Inferior parietal cortex (tissue), 1 donor: ENCODE measurements around the gene DCC.

ENCODE experiments used
- DNase-seq: peaks from one replicate; pipeline ENCODE4 v3.0.0-alpha.2; 2016; ENCODE audit errors: extremely low spot score

The DCC gene

DNA sequence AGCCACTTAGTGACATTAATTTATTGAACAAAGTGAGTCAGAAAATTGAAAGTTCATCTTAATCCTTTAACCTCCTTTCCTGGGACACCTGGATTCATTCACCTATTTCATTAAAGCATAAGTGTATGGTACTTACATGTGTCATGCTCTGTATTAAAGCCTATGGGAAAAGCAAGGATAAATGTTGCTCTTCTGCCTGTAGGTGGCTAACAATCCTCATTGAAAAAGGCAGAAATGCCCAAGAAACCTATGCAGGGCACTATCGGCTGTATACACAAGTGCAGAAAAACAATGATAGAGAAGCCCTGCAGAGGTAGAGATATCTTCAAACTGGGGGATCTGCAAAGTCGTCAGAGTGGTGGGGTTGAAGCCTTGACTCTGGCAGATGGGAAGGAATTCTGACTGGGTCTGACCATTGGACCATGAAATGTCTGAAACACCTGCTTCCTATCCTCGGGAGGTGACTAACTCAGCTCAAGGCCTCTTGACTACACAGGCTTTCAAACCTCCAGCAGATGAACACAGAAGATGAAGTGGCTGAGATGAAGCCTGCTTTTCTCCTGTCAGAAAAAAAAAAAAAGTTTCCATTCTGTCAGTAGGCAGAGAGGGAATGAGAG, 83.1 kb downstream of the DCC start:
- DNase-seq = no peak

DNA sequence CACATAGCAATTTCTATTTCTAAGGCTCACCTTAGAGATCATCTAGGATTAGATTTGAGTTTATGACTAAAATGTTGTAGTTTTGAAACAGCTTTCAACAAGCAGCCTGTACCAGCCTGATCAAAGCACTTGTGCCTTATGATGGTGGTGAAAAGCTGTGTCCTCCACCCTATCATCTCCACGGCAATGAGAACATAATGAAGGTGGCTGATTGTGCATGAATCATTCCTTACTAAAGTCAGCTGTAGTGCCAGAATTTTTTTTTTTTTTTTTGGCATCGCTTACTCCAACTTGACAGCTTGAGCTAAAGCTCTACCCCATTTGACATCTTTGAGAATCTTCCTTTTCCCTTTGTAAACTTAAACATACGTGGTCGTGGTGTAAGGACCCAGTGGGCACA, 86.0 kb downstream of the DCC start:
- DNase-seq = no peak

GRCh38 chr18:52426462-52426861, 86.5 kb downstream of the DCC start:
- no peak for DNase-seq

DNA sequence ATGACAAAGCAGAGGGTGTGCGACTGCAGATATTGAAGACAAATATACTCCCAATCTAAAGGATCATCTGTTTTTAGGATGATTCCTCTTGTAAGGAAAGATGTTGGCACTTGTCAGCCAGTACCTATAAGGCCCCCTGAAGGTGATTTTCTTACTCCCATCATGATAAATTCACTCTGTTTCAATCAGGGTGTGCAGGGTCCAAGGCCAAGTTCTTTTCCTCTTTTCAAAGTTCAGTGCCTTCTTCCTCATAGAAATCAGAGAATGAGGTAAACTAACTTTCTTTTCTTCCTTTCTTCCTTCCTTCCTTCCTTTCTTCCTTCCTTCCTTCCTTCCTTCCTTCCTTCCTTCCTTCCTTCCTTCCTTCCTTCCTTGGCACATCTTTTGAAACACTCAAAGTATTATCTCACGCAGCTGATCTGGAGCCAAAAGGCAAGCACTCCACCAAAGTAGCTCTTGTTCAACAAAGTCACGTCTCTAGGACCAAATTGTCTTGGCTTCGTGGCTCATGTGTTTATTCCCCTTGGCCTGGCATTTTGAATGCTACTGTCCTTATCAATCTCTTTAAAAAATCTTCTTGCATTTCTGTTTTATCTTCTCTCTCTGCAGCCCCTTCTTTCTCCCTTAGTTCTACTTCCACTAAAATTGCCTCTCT, 87.7 kb downstream of the DCC start:
- DNase-seq = no peak

GRCh38 chr18:52431683-52432082, 91.7 kb downstream of the DCC start:
- no peak for DNase-seq

DNA sequence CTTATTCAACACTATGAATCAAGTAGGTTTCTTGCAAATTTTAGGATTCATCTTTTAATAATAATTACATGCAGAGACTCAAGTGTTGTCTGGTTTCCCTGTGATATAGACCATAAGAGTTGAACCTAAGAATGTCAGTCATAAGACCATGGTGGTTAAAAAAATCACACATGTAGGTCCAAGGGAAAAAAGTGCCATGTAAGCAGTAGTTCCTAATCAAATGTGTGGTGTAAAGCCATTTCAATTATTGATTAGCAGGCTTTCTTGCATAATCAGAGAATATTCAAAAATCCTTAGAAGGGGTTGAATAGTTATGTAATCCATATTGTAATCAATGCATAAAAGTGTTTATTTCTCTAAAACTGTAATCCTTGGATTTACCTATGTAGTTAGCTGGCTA, 93.8 kb downstream of the DCC start:
- no peak for DNase-seq

DNA sequence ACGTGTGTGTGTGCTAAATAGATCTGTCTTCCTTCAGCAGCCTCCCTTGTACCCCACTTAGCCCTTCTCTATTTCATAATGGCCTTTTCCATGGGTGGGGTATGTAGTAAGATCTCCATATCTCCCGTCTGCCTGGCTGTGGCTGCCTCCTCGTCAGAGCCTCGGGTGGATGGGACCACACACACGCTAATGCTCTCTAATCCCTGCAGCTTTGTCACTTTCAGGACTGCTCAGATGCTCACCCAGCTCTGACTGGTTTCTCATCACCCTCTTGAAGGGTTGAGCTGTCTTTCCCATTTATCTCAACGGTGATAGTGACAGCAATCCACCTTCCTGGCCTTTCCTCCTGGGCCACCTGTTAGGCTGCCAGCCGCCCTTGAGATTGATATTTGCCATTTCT, 95.3 kb downstream of the DCC start:
- no peak for DNase-seq

DNA sequence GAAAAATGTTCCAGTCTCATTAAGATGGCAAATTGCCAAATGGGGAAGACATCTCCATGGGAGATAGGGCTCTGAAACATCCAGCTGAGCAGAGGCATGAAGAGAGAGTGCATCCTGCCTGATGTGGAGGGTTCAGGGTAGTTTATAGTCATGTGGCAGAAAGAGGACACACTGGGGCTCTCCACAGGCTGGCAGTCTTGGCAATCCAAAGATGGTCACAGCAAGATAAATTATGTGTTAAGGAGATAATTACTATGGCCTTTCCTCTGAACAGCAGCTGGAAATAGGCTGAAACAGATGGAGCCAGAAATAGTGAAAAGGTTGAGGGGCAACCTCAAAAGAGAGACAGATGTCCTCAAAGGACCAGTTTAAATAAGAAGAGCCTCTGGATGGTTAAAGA, 97.2 kb downstream of the DCC start:
- DNase-seq = no peak

DNA sequence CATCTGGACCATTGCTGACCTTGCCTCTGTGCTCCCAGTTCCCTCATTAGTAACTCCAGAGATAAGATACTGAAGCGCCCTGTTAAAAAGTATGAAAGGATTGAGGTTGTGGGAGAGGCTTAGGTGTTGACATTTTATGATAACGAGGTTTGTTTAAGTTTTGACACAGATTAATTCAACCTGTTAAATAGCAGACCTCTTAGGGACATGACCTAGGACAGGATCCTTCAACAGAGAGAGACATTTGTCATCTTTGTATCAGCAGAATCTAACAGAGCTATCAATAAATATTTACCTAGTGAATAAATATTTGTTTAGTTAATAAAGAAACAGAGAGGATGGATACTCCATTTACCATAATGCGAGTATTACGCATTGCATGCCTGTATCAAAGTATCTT, 99.5 kb downstream of the DCC start:
- no peak for DNase-seq

- DNase-seq = no peak
Measured at GRCh38 chr18:52441794-52442193, 101.8 kb downstream of the DCC start.

GRCh38 chr18:52442686-52443085, 102.7 kb downstream of the DCC start:
- no peak for DNase-seq

- no peak for DNase-seq
Measured at GRCh38 chr18:52451256-52451655, 111.3 kb downstream of the DCC start.

DNA sequence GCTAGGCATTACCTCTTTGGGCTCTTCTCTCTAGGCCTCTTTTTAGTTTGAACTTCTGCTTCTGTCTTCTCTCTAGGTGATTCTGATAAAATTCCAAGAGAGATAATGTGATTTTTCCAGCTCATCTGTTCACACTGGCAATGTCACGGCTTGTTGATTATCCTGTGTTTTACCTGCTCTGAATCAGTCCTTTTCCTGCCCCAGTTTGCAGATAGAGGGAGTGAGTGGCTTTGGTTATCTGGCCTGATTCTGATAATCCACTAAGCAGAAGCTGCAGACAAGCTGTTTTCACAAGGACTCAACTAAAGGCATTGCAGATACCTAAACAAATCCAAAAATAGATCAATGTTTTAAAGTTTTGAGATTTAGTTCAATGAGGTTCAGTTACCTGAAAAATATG, 111.9 kb downstream of the DCC start:
- DNase-seq = no peak

GRCh38 chr18:52452427-52452826, 112.4 kb downstream of the DCC start:
- DNase-seq = no peak

DNA sequence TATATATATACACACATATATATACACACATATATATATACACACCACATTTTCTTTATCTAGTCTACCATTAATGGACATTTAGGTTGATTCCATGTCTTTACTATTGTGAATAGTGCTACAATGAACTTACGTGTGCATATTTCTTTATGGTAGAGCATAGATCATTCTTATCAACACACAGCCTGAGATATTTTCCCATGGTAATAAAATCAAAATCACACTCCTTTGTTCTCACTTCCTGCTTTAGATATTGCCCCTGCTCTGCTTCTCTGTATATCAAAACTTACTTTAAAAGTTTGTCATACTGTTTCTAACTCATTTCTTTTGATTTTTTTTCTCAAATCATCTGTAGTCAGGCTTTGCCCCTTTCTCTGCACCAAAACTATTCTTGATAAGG, 119.9 kb downstream of the DCC start:
- DNase-seq = no peak

DNA sequence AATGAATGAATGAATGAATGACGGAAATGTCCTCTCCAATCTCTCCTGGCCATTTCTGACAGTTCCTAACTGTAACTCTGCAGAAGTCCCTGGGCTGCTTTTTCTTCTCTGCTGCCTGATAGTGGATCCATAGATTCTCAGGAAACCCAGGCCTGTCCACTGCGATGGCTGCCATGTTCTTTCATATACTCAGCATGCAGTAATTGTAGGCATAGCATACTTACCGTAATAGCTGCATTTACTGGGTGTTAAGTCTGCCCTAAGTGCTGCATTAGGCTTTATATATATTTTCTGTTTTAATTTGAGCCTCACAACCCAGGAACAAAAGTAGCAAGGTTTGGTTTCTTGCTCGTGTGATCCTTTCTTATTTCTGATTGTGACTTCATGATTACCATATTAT, 122.9 kb downstream of the DCC start:
- no peak for DNase-seq

GRCh38 chr18:52465391-52465790, 125.4 kb downstream of the DCC start:
- DNase-seq = no peak

GRCh38 chr18:52468496-52468895, 128.5 kb downstream of the DCC start:
- no peak for DNase-seq

DNA sequence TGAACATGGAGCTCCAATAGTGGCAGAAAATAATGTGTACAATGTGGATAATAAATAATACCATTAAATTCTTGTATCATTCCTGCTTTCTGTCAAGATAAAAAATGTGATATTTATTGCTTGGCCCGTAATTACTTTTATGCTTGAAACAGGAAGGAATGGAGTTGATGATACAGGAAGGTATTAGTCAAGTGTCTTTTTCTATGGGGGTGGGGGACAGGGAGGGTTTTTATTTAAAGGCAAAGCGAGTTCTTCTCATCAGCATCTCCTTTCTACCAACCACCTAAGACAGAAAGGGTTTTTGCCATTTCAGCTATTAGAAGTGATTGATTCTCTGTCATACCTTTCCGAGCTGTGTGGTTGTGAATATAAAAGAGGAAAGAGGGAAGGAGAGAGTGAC, 135.3 kb downstream of the DCC start:
- no peak for DNase-seq

- no peak for DNase-seq
Measured at GRCh38 chr18:52481116-52481515, 141.1 kb downstream of the DCC start.

DNA sequence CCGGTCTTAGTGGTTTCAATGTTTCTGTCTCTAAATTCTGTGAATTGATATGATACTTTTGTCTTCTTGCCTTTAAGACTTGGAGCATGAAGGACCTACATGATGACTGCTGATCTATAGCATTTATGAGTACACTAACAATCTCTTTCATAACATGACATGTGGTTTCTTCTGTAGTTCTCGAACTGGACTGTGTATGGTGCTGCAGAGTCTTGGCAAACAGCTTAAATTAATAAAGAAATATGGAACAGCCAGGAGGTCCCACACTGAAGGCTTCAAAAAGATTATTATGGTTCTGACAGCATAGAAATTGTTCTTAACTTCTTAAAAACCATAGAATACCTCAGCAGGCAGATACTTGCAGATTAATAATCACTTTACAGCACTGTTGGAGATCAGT, 145.0 kb downstream of the DCC start:
- DNase-seq = no peak

DNA sequence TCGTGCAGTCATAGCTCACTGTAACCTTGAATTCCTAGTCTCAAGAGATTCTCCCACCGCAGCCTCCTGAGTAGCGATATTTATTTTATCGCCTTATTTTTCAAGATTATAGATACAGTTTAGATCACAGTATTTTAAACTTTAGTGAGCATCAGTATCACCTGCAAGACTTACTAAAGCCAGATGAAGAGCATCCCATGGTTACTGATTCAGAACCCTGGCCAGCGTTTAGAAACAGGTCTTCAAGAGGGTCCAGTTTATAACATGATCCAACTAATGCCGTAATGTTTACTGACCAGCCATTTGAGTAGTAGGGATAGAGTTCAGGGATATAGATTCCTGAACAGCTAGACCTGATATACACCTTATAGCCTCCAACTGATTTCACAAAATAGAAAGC, 146.1 kb downstream of the DCC start:
- DNase-seq = no peak

DNA sequence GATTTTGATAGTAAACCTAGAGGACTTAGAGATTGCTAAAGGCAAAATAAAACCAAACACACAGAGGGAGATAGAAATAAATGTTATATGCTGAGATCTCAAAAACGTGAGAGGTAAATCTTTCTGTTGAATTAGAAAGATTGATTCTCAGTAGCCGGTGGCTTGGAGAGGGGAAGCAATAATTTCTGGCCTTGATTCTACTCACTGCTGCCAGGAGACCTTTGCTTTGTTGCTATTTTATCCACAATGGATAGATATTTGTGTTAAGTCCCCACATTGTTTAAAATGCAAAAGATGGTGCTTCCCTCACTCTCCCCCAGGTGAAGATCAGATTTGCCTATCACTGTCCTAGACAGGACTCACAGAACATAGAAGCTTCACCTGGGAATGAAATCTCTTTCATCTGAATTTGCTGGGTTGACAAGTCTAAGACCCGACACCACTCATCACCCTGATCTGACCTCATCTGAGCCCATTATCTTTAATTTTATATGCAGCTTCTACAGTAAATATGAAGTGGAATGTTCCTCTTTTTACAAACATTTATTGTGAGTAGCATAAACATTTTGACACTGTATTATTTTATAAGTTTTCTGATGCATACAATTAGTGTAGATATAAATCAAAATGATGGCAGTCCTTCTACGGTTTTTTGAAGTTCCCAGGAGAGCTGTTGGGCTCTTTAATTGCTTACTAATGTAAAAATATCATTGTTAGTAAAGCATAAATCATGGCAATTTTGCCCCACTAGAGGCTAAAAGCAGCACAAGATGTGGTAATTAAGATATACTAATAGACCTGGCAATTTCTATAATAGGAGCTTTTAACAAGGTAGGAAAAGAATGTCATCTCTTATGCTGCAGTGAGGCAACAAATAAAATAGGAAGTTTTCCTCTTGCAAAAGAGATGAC, 149.7 kb downstream of the DCC start:
- no peak for DNase-seq
